Limb (tissue), 2 donors: ENCODE measurements around the gene CDKAL1.
"Not testable (repeated sequence)": the region's sequence is repeated elsewhere in the genome, so short reads cannot be mapped to it uniquely, and the experiment has no call there.

Experiments
- DNase-seq, 2 donors: peaks; one replicate each; pipeline ENCODE4 v3.0.0-alpha.2; 2016; ENCODE audit errors: extremely low spot score in 2 of 2

The CDKAL1 gene

GRCh38 chr6:21064756-21065340 lies 530.6 kb downstream of the CDKAL1 start:
- DNase-seq, result no peak

GRCh38 chr6:21067521-21067920 lies 533.3 kb downstream of the CDKAL1 start:
- DNase-seq, result no peak

- no peak for DNase-seq
Observed at GRCh38 chr6:21070620-21071019, 536.4 kb downstream of the CDKAL1 start.

DNA sequence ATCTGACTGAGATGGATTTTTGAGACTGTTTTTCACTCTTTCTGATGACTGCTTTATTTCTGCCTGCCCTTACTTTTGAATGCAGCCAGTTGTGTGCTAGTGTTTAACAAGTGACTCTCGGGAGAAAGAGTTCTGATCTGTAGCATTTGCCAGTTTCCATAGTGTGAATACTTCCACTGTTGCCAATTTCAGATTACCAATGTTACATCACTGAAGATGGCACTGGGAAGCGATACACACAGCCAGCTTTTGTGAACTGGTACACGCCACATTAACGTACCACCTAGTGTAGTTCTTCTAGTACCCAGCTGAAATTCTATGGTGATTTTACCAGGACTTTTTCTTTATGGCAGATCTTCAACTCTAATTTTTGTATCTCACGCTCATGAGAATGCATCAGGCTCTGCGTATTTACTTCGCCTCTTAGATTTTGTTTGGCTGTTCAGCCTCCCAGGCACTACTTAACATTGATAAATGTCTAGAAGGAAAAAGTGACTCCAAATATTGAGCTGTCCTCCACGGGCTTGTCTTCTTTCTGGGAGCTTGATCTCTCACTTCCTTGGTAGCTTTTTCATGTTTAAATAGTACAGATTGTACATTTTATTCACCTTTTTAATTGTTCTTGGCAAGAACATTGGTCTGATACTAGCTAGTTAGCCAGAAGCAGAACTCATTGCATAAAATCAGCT lies 537.7 kb downstream of the CDKAL1 start:
- no peak for DNase-seq

DNA sequence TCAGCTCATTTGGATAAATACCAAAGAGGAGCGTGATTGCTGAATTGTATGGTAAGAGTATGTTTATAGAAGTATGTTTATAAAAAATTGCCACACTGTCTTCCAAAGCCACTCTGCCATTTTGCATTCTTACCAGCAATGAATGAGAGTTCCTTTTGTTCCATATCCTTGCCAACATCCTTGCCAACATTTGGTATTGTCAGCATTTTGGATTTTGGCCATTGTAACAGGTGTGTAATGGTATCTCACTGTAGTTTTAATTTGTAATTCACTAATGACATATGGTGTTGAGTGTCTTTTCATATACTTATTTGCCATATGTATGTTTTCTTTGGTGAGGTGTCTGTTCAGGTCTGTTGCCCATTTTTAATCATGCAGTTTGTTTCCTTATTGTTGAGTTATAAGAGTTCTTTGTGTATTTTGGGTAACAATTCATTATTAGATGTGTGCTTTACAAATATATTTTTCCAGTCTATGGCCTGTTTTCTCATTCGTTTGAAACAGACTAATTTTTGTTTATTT lies 539.1 kb downstream of the CDKAL1 start:
- no peak for DNase-seq

GRCh38 chr6:21074484-21074883 lies 540.2 kb downstream of the CDKAL1 start:
- DNase-seq, result no peak

- DNase-seq, result no peak
Observed at GRCh38 chr6:21075986-21076385, 541.7 kb downstream of the CDKAL1 start.

- no peak for DNase-seq
Observed at GRCh38 chr6:21078497-21078896, 544.2 kb downstream of the CDKAL1 start.

DNA sequence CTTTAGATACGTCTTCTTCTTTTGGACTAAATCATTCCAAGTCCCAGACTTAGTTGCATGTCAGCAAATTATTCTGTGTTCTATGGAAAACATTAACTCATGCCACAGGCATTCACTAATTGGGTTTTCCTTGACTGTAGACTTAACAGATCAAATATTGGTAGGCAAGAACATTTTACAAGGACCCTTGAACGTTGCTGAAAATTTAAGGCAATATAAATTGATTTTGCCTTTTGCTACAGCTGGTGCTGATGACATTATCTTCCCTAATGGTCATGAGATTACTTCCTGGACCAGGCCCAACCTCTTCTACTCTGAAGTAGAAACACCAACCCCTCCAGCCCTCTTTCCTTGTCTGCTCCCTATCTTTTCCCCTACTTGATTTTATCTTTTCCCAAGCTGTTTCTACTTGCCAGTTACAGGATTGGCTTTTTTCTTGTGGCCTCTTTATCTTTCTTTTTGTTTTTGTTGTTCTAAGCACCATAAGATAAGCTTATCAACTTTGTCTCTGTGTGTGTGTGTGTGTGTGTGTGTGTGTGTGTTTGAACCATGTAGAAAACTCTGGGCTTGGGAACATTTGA lies 545.3 kb downstream of the CDKAL1 start:
- no peak for DNase-seq

DNA sequence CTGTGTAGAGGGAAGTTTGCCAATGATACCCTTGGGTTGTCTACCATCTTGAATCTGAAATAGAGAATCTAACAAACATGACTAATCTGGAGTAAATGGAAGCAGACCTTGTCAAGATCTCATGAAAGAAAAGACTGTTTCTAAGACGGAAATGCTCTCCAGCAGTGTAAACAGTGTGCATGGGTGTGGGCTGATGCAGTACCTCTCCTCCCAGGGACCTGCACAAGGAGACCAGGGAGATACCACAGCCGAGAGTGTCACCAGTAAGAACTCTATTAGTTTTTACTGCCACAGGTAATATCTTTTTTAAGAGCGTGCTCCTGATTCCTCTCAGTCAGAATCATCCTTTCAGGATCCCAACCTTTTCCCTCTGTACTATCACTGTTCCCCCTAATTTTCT lies 546.0 kb downstream of the CDKAL1 start:
- DNase-seq, result no peak

GRCh38 chr6:21082091-21082490 lies 547.8 kb downstream of the CDKAL1 start:
- no peak for DNase-seq

DNA sequence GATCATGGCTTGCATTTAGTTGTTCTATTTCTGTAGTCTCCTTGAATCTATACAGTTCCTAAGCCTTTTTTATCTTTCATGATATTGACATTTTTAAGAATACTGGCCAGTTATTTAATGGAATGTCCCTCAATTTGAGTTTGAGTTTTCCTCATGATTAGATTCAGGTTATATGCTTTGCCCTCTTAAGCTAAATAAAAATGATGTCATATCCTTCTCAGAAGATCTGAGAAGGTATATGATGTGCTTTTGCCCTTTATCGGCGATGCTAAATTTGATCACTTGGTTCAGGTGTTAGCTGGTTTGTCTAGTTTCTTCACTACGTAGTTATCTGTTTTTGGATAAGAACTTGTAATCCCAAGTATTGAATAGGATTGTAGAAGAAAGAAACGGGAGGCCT lies 549.5 kb downstream of the CDKAL1 start:
- DNase-seq, result no peak

DNA sequence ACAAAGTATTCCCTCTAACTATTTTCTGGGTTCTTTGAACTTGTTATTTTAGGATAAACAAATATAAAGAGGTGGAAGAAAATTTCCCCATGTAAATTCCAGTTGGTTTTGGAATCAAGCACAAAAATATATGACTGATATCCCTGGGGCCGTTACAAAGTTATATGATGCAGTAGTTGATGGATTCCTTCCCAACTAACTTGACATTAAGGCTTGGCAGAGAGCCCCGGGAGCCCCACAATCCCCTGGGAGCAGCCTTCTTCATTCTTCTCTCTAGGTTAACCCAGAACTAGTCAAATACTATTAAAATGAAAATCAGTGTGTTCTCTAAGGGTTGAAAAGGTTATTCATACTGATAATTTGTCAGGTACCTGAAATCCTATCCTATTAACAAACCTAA lies 550.4 kb downstream of the CDKAL1 start:
- no peak for DNase-seq

GRCh38 chr6:21085211-21085610 lies 551.0 kb downstream of the CDKAL1 start:
- DNase-seq, result no peak

DNA sequence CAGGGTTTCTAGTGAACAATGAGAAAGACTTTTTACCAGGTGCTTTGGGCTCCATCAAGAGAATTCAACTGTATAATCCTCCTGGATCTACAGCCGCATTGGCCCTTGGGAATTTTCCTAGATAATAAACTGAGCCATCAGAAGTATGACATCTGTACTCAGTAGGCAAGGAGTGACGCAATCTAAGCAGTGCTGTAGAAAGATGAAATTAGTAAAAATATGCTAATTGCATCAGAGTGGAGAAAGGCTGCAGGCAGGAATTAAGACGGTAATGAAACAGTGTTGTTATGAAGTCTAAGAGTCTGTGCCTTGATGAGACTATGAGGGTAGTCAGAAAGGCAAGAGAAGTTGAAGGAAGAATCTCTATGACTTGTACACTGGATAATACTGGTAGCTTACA lies 551.4 kb downstream of the CDKAL1 start:
- no peak for DNase-seq

DNA sequence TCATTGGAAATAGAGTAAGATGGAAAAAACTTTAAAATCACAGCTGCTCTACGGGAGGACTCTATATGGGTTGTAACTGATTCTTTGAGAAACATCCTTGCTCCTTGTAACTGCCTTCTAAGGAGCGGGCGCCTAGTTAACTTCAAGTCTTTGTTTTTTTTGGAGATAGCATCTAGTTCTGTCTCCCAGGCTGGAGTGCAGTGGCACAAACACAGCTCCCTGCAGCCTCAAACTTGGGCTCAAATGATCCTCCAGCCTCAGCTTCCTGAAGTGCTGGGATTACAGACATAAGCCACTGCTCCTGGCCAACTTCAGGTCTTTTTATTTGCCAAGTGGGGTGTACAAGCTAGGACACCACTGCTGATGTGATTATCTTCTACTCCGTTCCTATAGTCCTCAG lies 552.9 kb downstream of the CDKAL1 start:
- DNase-seq, result no peak

DNA sequence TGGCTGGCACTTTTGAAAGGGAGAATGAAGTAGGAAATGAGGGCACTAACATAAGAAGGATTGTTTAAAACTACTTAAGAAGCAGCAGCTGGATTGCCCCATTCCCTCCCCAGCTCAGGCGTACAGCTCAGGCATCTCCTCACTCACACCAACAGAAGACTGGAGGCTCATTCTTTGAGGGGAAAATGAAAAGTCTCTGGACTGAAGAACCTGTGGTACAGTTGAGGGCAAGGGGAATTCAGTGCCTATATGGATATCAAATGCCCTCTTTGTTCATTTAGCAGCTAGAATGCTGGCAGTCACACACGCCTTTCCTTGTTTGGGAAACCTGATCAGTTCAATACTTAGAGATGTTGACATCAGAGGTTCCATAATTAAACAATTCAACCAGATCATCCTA lies 557.2 kb downstream of the CDKAL1 start:
- DNase-seq, result no peak

DNA sequence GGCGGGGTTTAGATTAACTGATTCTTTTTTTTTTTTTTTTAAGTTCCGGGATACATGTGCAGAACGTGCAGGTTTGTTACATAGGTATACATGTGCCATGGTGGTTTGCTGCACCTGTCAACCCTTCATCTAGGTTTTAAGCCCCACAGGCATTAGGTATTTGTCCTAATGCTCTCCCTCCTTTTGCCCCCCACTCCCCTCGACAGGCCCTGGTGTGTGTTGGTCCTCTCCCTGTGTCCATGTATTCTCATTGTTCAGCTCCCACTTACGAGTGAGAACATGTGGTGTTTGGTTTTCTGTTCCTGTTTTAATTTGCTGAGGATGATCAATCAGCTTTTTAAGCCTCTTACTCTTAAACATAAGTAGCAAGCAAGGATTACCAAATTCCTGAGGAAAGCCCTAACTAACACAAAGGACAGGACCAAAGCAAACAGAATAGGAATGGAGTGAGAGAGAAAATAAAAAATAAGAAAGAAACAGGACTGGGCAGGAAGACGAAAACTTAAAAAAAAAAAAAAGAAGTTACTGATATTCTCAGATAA lies 558.0 kb downstream of the CDKAL1 start:
- not testable (repeated sequence) for DNase-seq

GRCh38 chr6:21095462-21095861 lies 561.2 kb downstream of the CDKAL1 start:
- no peak for DNase-seq

DNA sequence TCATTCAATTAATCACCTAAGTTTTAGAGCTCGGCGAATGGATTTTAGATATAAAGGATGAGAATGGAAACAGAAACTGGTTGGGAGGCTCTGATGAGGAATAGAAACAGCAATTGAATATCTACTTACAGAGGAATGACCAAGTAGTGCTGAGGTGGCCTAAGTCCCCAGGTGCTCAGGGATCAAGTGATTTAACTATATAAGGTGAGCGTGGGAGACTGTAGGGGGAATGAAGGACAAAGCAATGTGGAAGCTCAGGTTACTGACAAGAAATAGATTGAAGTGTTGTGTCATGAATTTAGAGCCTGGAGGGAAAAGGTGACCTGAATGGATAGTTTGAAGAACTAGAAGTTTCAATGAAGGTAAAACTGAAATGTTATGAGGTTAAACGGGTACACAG lies 563.9 kb downstream of the CDKAL1 start:
- no peak for DNase-seq

DNA sequence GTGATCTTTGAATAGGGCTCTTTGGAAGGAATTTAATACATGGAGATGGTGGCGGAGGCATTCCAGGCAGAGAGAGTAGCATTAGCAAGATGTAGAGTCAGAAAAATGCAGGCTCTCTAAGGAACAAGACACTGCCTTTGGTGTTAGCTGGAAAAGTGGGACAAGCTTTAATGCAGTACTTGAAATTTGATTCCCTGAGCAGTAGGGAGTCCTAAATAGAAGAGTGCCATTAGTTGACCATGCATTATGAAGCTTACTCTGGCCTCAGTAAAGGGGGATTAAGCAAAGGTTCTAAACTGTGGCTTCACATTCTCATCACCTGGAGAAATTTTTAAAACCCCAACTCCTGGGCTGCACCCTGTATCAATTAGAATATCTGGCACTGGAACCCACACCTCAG lies 564.5 kb downstream of the CDKAL1 start:
- DNase-seq, result no peak
